Hepatocyte (in vitro differentiated cells): ENCODE results near the gene UCP3. TPM values are rescaled to one million over a fixed set of nuclear protein-coding genes. Genes with fewer than 3 reads are reported as not detected.

Experiments used
- DNase-seq: peaks from one replicate; pipeline ENCODE4 v3.0.0-alpha.2; 2016; ENCODE audit warnings: low spot score
- H2AFZ ChIP-seq: fragments of 200-600 bp; sonication (generic); 2 replicates; pipeline ENCODE4 v1.6.0; 2016; ENCODE audit warnings: antibody characterized with exemption, mild to moderate bottlenecking
- H3K27ac ChIP-seq: fragments of 200-600 bp; sonication (generic); 2 replicates; pipeline ENCODE4 v1.5.1; 2016; ENCODE audit warnings: mild to moderate bottlenecking
- H3K27me3 ChIP-seq: fragments of 200-600 bp; sonication (generic); 2 replicates; pipeline ENCODE4 v1.6.1; 2016
- H3K36me3 ChIP-seq: fragments of 200-600 bp; sonication (generic); replicated peaks from 2 replicates; pipeline ENCODE4 v1.5.1; 2016; ENCODE audit warnings: low read depth; ENCODE audit not compliant: insufficient read depth
- H3K4me1 ChIP-seq: fragments of 200-600 bp; sonication (generic); 2 replicates; pipeline ENCODE4 v1.5.1; 2016; ENCODE audit warnings: mild to moderate bottlenecking, moderate library complexity; ENCODE audit not compliant: insufficient read depth
- H3K4me2 ChIP-seq: fragments of 200-600 bp; sonication (generic); 2 replicates; pipeline ENCODE4 v1.6.0; 2016
- H3K4me3 ChIP-seq: fragments of 200-600 bp; sonication (generic); 2 replicates; pipeline ENCODE4 v1.5.1; 2016; ENCODE audit warnings: mild to moderate bottlenecking
- H3K79me2 ChIP-seq: fragments of 200-600 bp; sonication (generic); 2 replicates; pipeline ENCODE4 v1.6.0; 2017; ENCODE audit warnings: mild to moderate bottlenecking
- H3K9me2 ChIP-seq: fragments of 200-600 bp; sonication (generic); replicated peaks from 2 replicates; pipeline ENCODE4 v1.6.0; 2017; ENCODE audit warnings: mild to moderate bottlenecking; ENCODE audit not compliant: insufficient read depth
- H3K9me3 ChIP-seq: fragments of 200-600 bp; sonication (generic); 2 replicates; pipeline ENCODE4 v1.5.1; 2016; ENCODE audit warnings: low read depth, mild to moderate bottlenecking
- H4K20me1 ChIP-seq: fragments of 200-600 bp; sonication (generic); 2 replicates; pipeline ENCODE4 v1.6.0; 2016; ENCODE audit warnings: mild to moderate bottlenecking; ENCODE audit not compliant: insufficient read depth, poor library complexity, severe bottlenecking
- EZH2 ChIP-seq: fragments of 200-600 bp; sonication (generic); IDR thresholded peaks from 2 replicates; pipeline ENCODE4 v1.6.1; 2016; ENCODE audit warnings: antibody characterized with exemption, mild to moderate bottlenecking, borderline replicate concordance
- EZH2phosphoT487 ChIP-seq: fragments of 200-600 bp; sonication (generic); IDR thresholded peaks from one replicate; pipeline ENCODE4 v1.6.1; 2018; ENCODE audit warnings: antibody characterized with exemption, mild to moderate bottlenecking, low read depth, moderate library complexity; ENCODE audit not compliant: unreplicated experiment, severe bottlenecking
- whole genome bisulfite sequencing: methylation state at CpG from one replicate; pipeline ENCODE4 v1.1.6; 2016; ENCODE audit warnings: low lambda C conversion rate; ENCODE audit errors: missing lambda C conversion rate; 5-methylcytosine and 5-hydroxymethylcytosine counted together
- polyA plus RNA-seq: library from polyadenylated mRNA; unstranded; fragments of >200 nt; fragmentation: Nextera tagmentation; extraction: Ambion mirVana; gene quantifications from 2 replicates; pipeline ENCODE4 v1.2.1, GENCODE V29; 2016
- total RNA-seq: library from RNA; depleted of rRNA; stranded (reverse); fragments of >200 nt; gene quantifications from 2 replicates; pipeline ENCODE4 v1.2.3, GENCODE V29; 2014
- TF ChIP-seq, protein P1 (sequence below): fragments of 200-600 bp; sonication (generic); IDR thresholded peaks from 2 replicates; pipeline ENCODE4 v1.5.1; 2016; ENCODE audit warnings: antibody characterized with exemption, mild to moderate bottlenecking; ENCODE audit not compliant: poor library complexity

UCP3 gene
- total and polyA plus RNA-seq, 2 experiments from 2014 or later: 0.80 TPM; not detected in 1

DNA sequence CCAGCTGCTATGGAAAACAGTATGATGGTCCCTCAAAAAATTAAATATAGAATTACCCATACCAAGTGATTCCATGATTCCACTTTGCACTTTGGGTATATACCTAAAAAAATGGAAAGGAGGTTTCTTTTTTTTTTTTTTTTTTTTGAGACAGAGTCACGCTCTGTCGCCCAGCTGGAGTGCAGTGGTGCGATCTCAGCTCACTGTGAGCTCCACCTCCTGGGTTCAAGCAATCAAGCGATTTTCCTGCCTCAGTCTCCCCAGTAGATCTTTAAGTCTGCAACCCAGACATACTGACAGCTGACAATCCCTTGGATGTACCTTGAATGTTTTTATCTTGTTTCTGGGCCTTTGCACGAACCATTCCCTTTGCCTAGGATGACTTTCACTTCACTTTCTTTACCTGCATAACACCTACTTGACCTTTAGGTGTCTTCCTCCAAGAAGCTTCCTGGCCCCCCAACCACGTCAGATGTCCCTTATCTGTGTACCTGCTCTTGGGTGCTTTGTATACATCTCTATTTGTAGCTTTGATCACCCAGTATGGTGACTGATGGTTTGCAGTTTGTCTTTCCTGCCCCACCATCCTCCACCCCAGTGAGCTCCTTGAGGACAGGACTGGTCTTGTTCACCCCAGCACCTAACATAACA is 11.6 kb downstream of the UCP3 start:
- no peaks in the 10 kb centered on the region for H3K9me3 ChIP-seq
- 75% methylated on average over 6 of the region's 6 CpGs for WGBS
- TF ChIP-seq EZH2phosphoT487 (no peak), EZH2 (no peak)
- TF ChIP-seq, protein P1, sequence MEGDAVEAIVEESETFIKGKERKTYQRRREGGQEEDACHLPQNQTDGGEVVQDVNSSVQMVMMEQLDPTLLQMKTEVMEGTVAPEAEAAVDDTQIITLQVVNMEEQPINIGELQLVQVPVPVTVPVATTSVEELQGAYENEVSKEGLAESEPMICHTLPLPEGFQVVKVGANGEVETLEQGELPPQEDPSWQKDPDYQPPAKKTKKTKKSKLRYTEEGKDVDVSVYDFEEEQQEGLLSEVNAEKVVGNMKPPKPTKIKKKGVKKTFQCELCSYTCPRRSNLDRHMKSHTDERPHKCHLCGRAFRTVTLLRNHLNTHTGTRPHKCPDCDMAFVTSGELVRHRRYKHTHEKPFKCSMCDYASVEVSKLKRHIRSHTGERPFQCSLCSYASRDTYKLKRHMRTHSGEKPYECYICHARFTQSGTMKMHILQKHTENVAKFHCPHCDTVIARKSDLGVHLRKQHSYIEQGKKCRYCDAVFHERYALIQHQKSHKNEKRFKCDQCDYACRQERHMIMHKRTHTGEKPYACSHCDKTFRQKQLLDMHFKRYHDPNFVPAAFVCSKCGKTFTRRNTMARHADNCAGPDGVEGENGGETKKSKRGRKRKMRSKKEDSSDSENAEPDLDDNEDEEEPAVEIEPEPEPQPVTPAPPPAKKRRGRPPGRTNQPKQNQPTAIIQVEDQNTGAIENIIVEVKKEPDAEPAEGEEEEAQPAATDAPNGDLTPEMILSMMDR: no peak

DNA sequence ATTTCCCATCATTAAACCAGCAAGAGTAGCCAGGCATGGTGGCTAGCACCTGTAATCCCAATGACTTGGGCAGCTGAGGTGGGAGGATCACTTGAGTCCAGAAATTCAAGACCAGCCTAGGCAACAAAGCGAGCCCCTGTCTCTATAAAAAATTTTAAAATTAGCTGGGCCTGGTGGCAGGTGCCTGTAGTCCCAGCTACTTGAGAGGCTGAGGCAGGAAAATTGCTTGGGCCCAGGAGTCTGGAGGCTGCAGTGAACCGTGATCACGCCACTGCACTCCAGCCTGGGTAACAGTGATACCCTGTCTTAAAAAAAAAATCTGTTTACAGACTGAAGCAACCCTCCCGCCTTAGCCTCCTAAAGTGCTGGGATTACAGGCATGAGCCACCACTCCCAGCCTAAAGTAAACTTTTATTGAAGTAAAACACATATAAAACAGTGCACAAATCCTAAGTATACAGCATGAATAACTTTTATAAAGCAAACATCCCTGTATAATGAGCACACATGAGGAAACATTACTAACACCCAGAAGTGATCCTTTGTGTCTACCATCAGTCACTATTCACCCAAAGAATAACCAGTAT is 12.6 kb downstream of the UCP3 start:
- Histone ChIP-seq H3K79me2 (no peaks in the 10 kb centered on the region), H3K9me2 (no peaks in the 10 kb centered on the region), H3K27ac (no peak overlapping the region), H4K20me1 (no peaks in the 10 kb centered on the region), H3K4me3 (no peak overlapping the region), H3K4me2 (no peak overlapping the region), H3K36me3 (no peaks in the 10 kb centered on the region), H3K27me3 (no peaks in the 10 kb centered on the region), H3K4me1 (no peaks in the 10 kb centered on the region), H3K9me3 (no peaks in the 10 kb centered on the region), H2AFZ (no peak overlapping the region)
- WGBS: 52% methylated on average over 4 of the region's 4 CpGs
- TF ChIP-seq EZH2 (no peak), EZH2phosphoT487 (no peak)
- TF ChIP-seq, protein P1: no peak
- DNase-seq: no peak

More for the DNA sequence above, 11.6 kb downstream of the UCP3 start:
- Histone ChIP-seq H3K4me1 (no peaks in the 10 kb centered on the region), H3K9me2 (no peaks in the 10 kb centered on the region), H2AFZ (no peak overlapping the region), H3K36me3 (no peaks in the 10 kb centered on the region), H3K4me3 (no peak overlapping the region), H3K79me2 (no peaks in the 10 kb centered on the region), H3K27ac (no peak overlapping the region), H4K20me1 (no peaks in the 10 kb centered on the region), H3K27me3 (no peaks in the 10 kb centered on the region), H3K4me2 (no peak overlapping the region)
- DNase-seq: no peak

DNA sequence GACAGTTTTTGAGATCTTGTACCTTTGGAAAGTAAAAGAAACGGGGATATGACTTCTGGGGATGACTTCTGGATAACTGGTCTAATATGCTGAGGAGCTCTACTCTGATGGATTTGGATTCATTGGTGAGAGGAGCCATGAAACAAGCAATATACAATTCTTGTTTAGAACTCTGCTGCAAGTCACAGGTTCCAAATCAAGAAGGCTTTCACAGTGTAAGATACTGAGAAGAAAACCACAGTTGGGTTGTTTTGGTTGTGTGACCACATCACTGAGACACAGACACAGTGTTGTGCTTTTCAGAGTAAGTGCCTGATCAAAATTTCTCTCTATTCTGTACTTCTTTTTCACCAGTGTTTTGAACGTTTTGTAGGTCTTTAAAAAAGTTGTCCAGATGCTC is 13.2 kb downstream of the UCP3 start:
- Histone ChIP-seq H2AFZ (no peak overlapping the region), H3K4me3 (no peak overlapping the region), H3K4me2 (no peak overlapping the region), H3K27ac (no peak overlapping the region), H3K79me2 (no peaks in the 10 kb centered on the region), H3K27me3 (no peaks in the 10 kb centered on the region), H3K4me1 (no peaks in the 10 kb centered on the region), H3K9me3 (no peaks in the 10 kb centered on the region), H3K9me2 (no peaks in the 10 kb centered on the region), H3K36me3 (no peaks in the 10 kb centered on the region), H4K20me1 (no peaks in the 10 kb centered on the region)
- WGBS: 68% methylated on average over 2 of the region's 2 CpGs
- TF ChIP-seq EZH2phosphoT487 (no peak), EZH2 (no peak)
- TF ChIP-seq, protein P1: no peak
- DNase-seq: no peak
